HG03442 (cell line): ENCODE measurements around the gene GTF2H3.
A peak's percentile ranks its signal among the peaks of the same experiment; 100 is the strongest.
"Not testable (repeated sequence)": the region's sequence is repeated elsewhere in the genome, so short reads cannot be mapped to it uniquely, and the experiment has no call there.

Experiments used
- ATAC-seq: cut with Tn5 transposase; IDR thresholded peaks from one replicate; pipeline ENCODE4 v1.9.1; 2021; ENCODE audit warnings: mild to moderate bottlenecking, moderate library complexity; ENCODE audit not compliant: unreplicated experiment

Gene GTF2H3

DNA sequence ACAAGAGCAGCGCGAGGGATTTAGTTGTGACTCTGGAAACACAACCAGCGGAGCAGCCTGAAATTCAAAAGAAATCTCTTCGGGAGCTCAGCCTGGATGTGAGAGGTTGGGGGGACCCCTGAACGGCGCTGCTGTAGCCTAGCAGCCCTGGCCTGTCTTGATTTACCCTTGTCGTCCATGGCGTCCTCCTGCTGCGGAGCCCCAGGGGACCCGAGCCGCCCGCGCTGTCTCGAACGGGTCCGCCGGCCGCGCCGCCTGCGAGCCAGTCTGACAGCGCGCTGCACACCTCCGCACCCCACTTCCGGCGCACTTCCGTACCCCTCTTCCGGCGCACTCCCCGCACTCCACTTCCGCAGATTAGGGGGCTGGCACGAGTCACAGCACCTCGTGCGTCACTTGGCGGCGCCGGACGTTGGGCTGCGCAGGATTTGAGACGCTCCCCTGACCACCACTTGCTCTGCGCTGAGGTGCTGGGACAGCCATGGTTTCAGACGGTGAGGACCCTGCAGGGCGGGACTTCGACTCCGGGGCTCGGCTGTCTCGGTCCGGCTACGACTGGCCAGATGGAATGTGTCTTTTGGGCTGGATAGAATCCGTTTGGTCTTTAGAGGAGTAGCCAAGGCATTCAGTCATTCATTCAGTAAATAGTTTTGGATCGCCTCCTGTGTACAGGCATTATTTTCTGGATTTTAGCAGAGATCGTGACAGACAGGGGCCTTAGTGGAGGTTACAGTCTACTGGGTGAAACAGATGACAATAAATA lies at the start of gene GTF2H3, which contains the start of gene EIF2B1:
Gene GTF2H3, plus strand, starts transcription at position 451 of the 763 bp plus-strand sequence. Its CDS starts 31 bp downstream, at position 482.
Gene EIF2B1, minus strand, starts transcription at position 308 of the 763 bp plus-strand sequence. Its CDS starts 129 bp downstream, at position 179.
- ATAC-seq, result peak; percentile 95

- ATAC-seq, result no peak
Observed at GRCh38 chr12:123591702-123592481, 41.7 kb upstream of the GTF2H3 start.

DNA sequence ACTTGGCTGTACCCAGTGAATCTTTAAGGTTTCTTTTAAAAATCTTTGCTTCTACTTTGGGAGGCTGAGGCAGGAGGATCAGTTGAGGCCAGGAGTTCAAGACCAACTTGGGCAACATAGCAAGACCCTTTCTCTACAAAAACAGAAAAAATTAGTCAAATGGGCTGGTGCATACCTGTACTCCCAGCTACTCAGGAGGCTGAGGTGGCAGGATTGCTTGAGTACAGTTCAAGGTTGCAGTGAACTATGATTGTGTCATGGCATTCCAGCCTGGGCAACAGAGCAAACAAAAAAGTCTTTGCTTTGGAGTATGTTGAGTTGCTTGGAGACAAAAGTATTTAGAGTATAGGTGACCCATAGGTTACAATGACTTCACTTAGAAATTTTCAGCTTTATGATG lies 37.9 kb upstream of the GTF2H3 start:
- ATAC-seq, result no peak

GRCh38 chr12:123597100-123597499 lies 36.5 kb upstream of the GTF2H3 start:
- ATAC-seq, result no peak

DNA sequence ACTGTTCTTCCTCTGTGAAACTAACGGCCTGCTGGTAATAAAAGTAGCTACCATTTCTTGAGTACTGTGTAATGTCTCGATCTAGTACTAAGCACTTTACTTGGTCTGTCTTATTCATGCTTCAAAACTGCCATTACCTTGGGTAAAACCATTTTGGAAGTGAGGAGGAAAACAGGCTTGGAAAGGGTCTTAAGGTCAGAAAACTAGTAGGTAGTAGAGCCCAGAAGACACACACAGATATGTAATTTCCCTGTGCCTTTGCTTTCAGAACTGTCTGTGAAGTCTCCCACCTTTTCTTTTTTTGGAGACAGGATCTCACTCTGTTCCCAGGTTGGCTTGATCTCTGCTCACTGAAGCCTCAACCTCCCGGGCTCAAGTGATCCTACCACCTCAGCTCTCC lies 35.1 kb upstream of the GTF2H3 start:
- no peak for ATAC-seq

DNA sequence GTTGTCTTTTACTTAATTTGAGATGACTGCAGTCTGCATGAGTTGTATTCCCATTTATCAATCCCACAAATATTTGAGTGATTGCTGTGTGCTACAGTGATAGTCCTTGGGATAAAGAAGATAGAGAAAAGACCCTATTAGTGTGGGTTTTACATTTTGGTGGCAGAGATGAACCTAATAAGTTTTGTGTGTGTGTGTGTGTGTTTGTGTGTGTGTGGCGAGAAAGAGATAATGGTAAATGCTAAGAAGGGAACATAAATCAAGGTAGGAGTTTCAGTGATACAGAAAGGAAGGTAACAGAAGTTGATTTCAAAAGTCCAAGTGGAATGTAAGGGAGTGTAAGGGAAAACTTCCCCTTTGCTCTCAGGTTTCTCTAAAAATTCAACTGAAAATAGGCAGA lies 34.3 kb upstream of the GTF2H3 start:
- no peak for ATAC-seq

- ATAC-seq, result no peak
Observed at GRCh38 chr12:123599721-123600120, 33.9 kb upstream of the GTF2H3 start.

- peak; percentile 80 for ATAC-seq
Observed at GRCh38 chr12:123601602-123602489, 31.8 kb upstream of the GTF2H3 start, which contains the start of gene DDX55. Gene DDX55, plus strand, starts transcription at chr12:123602099. Its CDS starts 50 bp downstream, at chr12:123602149.

DNA sequence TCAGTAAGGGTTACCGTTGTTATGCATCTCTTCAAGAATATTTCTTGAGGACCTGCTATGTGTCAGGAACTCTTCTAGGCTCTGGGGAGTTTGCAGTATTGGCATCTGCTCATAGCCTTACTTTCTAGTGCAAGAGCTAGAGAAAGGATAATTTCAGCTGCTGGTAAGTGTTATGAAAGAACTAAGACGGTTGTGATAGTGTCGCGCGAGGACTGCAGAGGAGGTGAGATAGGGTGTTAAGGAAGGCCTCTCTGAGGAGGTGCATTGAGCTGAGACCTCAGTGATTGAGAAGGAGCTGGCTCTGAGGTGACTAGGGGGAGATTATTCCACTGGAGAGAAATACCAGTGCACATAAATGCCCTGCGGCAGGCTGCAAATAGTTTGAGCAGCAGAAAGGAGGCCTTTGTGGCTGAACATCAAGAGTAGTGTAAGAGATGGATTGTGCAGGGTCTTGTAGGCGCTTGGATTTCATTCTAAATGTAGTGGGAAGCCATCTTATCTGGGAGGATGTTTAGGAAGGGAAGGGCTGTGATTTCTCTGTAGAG lies 30.9 kb upstream of the GTF2H3 start:
- no peak for ATAC-seq

GRCh38 chr12:123603495-123603894 lies 30.1 kb upstream of the GTF2H3 start:
- ATAC-seq, result not testable (repeated sequence)

GRCh38 chr12:123607756-123608155 lies 25.9 kb upstream of the GTF2H3 start:
- ATAC-seq, result no peak

DNA sequence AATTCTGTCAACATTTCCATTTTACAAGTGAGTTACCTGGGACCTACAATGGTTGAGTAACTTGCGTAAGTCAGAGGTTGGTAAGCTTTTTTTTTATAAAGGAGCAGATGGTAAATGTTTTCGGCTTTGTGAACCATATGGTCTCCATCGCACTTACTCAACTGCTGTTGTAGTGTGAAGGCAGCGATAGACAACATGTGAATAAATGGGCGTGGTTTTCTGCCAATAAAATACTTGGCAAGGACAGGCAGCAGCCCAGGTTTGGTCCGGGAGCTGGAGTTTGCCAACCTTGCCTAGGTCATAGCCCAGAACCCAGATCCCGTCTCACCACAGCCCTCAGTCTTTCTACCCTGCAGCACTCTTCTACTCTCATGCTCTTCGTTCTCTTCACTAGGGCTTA lies 25.4 kb upstream of the GTF2H3 start:
- ATAC-seq, result no peak

- ATAC-seq, result no peak
Observed at GRCh38 chr12:123614110-123614509, 19.5 kb upstream of the GTF2H3 start.

GRCh38 chr12:123614531-123614930 lies 19.1 kb upstream of the GTF2H3 start:
- no peak for ATAC-seq

DNA sequence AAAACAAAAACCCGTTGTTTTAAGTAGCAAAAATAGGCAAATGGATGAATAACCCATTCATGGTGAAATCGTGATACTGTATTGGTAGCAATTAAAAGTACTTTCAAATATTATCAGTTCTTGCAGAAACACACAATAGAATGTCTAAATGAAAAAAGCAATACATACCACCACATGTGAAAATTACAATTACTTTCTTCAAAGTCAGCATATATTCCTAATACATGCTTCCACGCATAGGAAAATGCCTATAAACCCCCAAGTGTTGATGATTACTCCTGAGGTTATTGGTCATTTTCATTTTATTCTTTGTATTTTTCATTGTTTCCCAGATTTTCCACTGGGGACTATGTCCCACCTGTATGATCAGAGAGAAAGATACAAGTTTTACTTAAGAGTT lies 16.5 kb upstream of the GTF2H3 start:
- no peak for ATAC-seq

DNA sequence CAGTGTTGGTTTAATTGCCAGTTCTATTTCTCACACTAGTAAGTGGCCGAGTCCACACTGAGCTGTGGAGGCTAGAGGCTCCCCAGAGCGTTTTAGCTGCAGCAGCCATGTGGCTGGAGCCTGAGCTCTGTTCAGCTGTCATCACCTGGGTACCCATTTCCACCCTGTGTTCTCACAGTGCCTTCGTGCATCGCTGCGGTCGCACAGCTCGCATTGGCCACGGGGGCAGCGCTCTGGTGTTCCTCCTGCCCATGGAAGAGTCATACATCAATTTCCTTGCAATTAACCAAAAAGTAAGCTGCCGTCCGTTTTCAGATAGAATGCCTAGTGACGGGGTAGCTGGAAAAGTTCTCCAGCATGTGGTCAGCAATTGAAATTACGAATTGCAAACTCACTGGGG lies 16.0 kb upstream of the GTF2H3 start:
- no peak for ATAC-seq

DNA sequence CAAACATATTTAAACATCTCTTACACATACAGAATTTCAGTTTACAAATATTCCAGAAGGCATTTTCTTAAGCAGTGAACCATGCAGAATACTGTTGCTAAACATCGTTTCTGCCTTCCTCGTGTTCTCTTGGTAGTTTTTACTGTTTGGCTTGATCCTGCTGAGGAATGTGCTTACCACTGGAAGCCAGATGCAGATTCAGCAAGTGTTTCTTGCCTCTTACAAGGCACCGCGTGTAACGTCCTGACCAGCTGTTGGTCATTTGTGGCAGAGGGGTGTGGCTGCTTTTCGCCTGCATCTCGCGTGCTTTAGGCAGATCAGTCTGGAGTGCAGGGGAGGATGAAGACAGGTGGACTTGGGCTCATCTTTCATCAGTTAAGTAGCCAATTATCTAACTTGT lies 12.5 kb upstream of the GTF2H3 start:
- ATAC-seq, result no peak

DNA sequence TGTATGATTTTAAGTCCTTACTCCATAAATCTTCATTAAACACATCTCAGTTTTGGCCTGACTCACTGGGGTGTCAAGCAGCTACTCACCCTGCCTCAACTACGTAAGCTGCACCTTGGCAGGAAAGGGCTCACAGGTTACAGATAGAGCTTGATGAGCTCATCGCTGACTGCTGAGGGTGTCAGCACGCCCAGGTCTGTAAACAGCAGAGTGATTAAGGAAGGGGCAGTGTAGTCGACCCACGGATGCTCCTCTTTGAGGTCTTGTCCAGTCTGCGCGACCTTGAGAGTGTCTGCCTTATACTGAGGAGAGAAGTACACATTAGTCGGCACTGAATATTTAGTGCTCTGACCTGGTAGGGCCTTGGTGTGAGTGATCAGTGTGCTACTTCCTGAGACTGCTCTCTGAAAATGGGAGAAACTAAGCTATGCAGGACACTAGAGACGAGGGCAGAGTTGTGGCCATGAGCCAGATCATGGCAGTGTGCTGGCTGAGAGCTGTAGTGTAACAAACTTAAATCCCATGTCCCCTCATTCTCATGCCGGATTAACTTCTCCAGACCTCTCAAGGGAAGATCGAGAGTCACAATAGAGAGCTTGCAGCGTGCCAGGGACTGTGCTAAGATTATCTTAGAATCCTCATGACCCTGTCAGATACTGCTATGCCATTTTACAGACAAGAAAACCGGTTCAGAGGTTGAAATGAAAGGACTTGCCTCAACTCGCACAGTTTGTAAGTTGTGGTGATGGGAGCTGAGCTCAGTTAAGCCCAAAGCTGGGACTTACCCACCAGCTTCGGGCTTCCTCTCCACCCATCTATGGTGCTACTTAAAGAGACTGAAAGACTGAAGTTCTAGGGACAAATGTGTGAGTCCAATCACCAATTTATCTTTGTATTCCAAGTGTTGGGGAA lies 11.8 kb upstream of the GTF2H3 start:
- no peak for ATAC-seq

DNA sequence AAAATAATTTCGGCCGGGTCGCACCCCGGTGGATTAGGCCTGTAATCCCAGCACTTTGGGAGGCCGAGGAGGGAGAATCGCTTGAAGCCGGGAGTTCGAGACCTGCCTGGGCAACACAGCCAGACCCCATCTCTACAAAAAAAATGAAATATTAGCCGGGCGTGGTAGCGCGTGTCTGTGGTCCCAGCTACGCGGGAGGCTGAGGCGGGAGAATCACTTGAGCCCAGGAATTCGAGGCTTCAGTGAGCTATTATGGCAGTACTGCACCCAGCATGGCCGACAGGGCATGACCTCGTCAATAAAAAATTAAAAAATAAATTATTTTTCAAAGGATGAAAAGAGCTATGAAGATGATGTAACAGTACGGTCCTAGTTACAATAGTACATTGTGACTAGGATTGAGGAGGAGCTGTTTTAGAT lies 523 bp downstream of the GTF2H3 start:
- no peak for ATAC-seq

- no peak for ATAC-seq
Observed at GRCh38 chr12:123643911-123644310, 10.3 kb downstream of the GTF2H3 start.
